OCI-LY7 (cell line): ENCODE results near the gene SCTR. TPM values are rescaled to one million over a fixed set of nuclear protein-coding genes. Genes with fewer than 3 reads are reported as not detected.

Source experiments
- BruUV-seq: library from RNA; stranded (reverse); fragments of 400-500 nt; replicated peaks from 2 replicates; lab custom pipeline; 2021; lab: Mats Ljungman, UMichigan
- CTCF ChIA-PET: fragments of 300-600 bp; sonication (Branson Sonifier 250); formaldehyde crosslinking; loops from one replicate; lab custom pipeline; 2022; ENCODE audit warnings: antibody characterized with exemption; ENCODE audit not compliant: unreplicated experiment; lab: Charles Lee
- POLR2A ChIA-PET: fragments of 300-600 bp; sonication (Branson Sonifier 250); formaldehyde crosslinking; loops from one replicate; lab custom pipeline; 2022; ENCODE audit warnings: antibody characterized with exemption; lab: Charles Lee
- DNase-seq: peaks from one replicate; pipeline ENCODE4 v3.0.0-alpha.2; 2015; ENCODE audit warnings: low spot score
- H2AFZ ChIP-seq: fragments of 200-600 bp; sonication (generic), shearing (Covaris generic); 2 replicates; pipeline ENCODE4 v1.6.1; 2014; ENCODE audit warnings: mild to moderate bottlenecking, antibody characterized with exemption, low read length, moderate library complexity
- H3K27ac ChIP-seq: fragments of 200-600 bp; sonication (generic); 2 replicates; pipeline ENCODE4 v1.5.1; 2014; ENCODE audit warnings: mixed run types, low read depth, mild to moderate bottlenecking, moderate library complexity, low read length, inconsistent platforms; ENCODE audit not compliant: poor library complexity, severe bottlenecking
- H3K36me3 ChIP-seq: fragments of 200-600 bp; sonication (generic); 2 replicates; pipeline ENCODE4 v1.6.1; 2014; ENCODE audit warnings: mild to moderate bottlenecking, antibody characterized with exemption, low read length, moderate library complexity, mixed read lengths; ENCODE audit not compliant: insufficient read depth
- H3K4me1 ChIP-seq: fragments of 200-600 bp; sonication (generic); 2 replicates; pipeline ENCODE4 v1.5.1; 2014; ENCODE audit warnings: mild to moderate bottlenecking, low read length; ENCODE audit not compliant: insufficient read depth, poor library complexity, severe bottlenecking
- H3K4me2 ChIP-seq: fragments of 200-600 bp; sonication (generic); 2 replicates; pipeline ENCODE4 v1.6.1; 2014; ENCODE audit warnings: mild to moderate bottlenecking, low read length
- H3K4me3 ChIP-seq: fragments of 200-600 bp; sonication (generic); 2 replicates; pipeline ENCODE4 v1.5.1; 2014; ENCODE audit warnings: mild to moderate bottlenecking, low read depth, low read length; ENCODE audit not compliant: poor library complexity, severe bottlenecking
- H3K79me2 ChIP-seq: fragments of 200-600 bp; sonication (generic); 2 replicates; pipeline ENCODE4 v1.6.1; 2016; ENCODE audit warnings: low read depth, mild to moderate bottlenecking, low read length, moderate library complexity, mixed read lengths; ENCODE audit not compliant: insufficient read depth
- H3K9me2 ChIP-seq: fragments of 200-600 bp; sonication (generic); 2 replicates; pipeline ENCODE4 v1.6.1; 2016; ENCODE audit warnings: mild to moderate bottlenecking, low read length, mixed read lengths; ENCODE audit not compliant: insufficient read depth
- H3K9me3 ChIP-seq: fragments of 200-600 bp; sonication (generic); 2 replicates; pipeline ENCODE4 v1.6.1; 2014; ENCODE audit warnings: mild to moderate bottlenecking, mixed run types, low read length, mixed read lengths
- H4K20me1 ChIP-seq: fragments of 200-600 bp; sonication (generic); 2 replicates; pipeline ENCODE4 v1.6.1; 2014; ENCODE audit warnings: mild to moderate bottlenecking, antibody characterized with exemption, low read length, moderate library complexity, mixed read lengths; ENCODE audit not compliant: insufficient read depth
- CTCF ChIP-seq: fragments of 200-600 bp; sonication (generic); conservative IDR thresholded peaks from 2 replicates; pipeline ENCODE4 v1.5.1; 2014; ENCODE audit warnings: mild to moderate bottlenecking, antibody characterized with exemption, low read length, moderate library complexity, mixed read lengths
- EZH2phosphoT487 ChIP-seq: fragments of 200-600 bp; sonication (generic); IDR thresholded peaks from 2 replicates; pipeline ENCODE4 v1.6.1; 2018; ENCODE audit warnings: low read depth, borderline replicate concordance, mild to moderate bottlenecking, mixed run types, antibody characterized with exemption, low read length, moderate library complexity, mixed read lengths
- intact Hi-C: fragments of 100-400 bp; cut with micrococcal nuclease; formaldehyde crosslinking; loops from one replicate; pipeline ENCODE4 v1.10.0; 2022; ENCODE audit not compliant: unreplicated experiment
- total RNA-seq, 2 experiments: library from RNA; depleted of rRNA in 1 of 2; stranded (reverse); fragments of >200 nt in 1 of 2; shearing (Covaris generic) in 1 of 2; gene quantifications; 2 replicates each; pipeline ENCODE4 v1.2.3, GENCODE V29; 2014 to 2022

SCTR gene
- total RNA-seq, 2 experiments from 2014 or later: not detected

DNA sequence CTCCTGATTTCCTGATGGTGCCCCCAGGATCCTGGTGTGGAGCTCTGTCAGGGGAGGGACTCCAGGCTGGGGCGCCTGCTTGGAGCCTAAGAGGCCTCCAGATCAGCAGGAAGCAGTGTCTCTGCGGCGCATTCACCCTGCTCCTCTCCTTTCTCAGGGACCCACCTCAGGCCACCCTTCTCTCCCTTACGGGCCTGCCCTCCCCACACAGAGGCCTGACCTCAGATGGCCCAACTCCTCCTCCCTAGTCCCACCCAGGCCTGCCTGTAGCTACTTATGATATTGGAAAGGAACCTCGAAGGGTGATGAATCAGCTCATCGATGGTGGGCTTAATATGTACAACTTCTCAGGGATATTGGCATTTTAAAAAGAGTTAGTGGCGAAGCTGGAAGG lies 82.1 kb downstream of the SCTR start:
- TF ChIP-seq CTCF (no peak), EZH2phosphoT487 (no peak)
- CTCF ChIA-PET: interaction anchor here (1.4 kb wide), 1 partner anchor 11 kb away, joined by 3 read pairs; no protein-coding TSS in a partner anchor
- BruUV-seq: no TSS peak

DNA sequence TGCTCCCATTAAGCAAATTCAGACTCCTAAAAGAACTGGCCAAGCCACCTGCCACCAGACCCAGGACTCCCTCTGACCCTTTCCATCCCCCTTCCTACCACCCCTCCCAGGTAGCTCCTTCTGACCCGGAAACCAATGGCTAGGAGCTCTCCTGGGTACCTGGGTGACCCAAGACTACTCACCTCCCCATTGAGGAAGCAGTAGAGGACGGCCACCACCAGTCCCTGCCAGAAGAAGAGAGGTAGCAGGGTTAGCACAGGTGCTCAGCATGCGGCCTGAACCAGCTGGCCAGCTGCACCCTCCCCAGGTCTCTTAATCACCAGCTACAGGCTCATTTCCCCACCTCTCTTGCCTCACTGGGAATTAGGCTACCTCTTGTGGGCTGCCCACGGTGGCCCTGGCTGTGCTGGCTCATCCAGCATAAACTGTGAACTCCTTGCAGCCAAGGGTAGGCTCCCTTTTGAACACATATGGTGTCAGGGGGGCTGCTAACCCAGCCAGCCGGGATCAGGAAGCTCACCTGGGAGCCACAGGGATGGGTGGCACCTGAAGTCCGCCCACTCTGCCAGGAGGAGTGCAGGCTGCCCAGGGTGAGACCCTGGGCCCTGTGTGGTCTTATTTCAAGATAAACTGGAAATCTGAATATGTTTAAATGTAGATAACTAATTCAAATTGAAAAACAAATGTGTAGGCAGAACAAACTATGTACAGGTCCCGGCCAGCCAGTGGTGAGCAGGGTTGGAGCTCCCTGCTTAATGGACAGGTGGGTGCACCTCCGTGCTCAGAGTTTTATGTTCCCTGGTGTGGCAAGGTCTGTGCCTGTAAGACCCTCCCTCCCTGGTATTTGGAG lies 82.7 kb downstream of the SCTR start:
- Histone ChIP-seq H3K27ac (no peak overlapping the region), H3K79me2 (no peaks in the 10 kb centered on the region), H3K4me3 (no peak overlapping the region), H4K20me1 (no peaks in the 10 kb centered on the region), H2AFZ (no peak overlapping the region), H3K9me3 (no peaks in the 10 kb centered on the region), H3K4me1 (no peaks in the 10 kb centered on the region), H3K4me2 (no peak overlapping the region), H3K9me2 (no peaks in the 10 kb centered on the region), H3K36me3 (no peaks in the 10 kb centered on the region)
- ChIA-PET CTCF (interaction anchor here (0.7 to 1.4 kb wide), 2 partner anchors 7 to 12 kb away, joined by 3 read pairs; no protein-coding TSS in a partner anchor), POLR2A (interaction anchor here (0.5 to 0.9 kb wide), 2 partner anchors 11 to 343 kb away, joined by 3 to 4 read pairs; no protein-coding TSS in a partner anchor)
- intact Hi-C loops: no loop called here
- no TSS peak for BruUV-seq
- no peak for TF ChIP-seq CTCF
- no peak for TF ChIP-seq EZH2phosphoT487
- DNase-seq: no peak

More for the DNA sequence above, 82.1 kb downstream of the SCTR start:
- Histone ChIP-seq H3K27ac (no peak overlapping the region), H3K36me3 (no peaks in the 10 kb centered on the region), H2AFZ (no peak overlapping the region), H3K9me3 (no peaks in the 10 kb centered on the region), H3K9me2 (no peaks in the 10 kb centered on the region), H3K4me3 (no peak overlapping the region), H3K4me1 (no peaks in the 10 kb centered on the region), H3K4me2 (no peak overlapping the region), H4K20me1 (no peaks in the 10 kb centered on the region), H3K79me2 (no peaks in the 10 kb centered on the region)
- POLR2A ChIA-PET: interaction anchor here (0.7 to 0.9 kb wide), 2 partner anchors 11 to 140 kb away, joined by 3 to 4 read pairs; no protein-coding TSS in a partner anchor
- intact Hi-C loops: no loop called here
- DNase-seq: no peak

- Histone ChIP-seq H3K79me2 (no peaks in the 10 kb centered on the region), H3K4me3 (no peak overlapping the region), H3K4me2 (no peak overlapping the region), H3K36me3 (no peaks in the 10 kb centered on the region), H3K9me3 (no peaks in the 10 kb centered on the region), H3K27ac (no peak overlapping the region), H4K20me1 (no peaks in the 10 kb centered on the region), H3K9me2 (no peaks in the 10 kb centered on the region), H3K4me1 (no peaks in the 10 kb centered on the region), H2AFZ (no peak overlapping the region)
- no peak for TF ChIP-seq EZH2phosphoT487
- no peak for TF ChIP-seq CTCF
- POLR2A ChIA-PET: interaction anchor here (0.5 to 0.6 kb wide), 2 partner anchors 63 to 343 kb away, joined by 3 read pairs; no protein-coding TSS in a partner anchor
- CTCF ChIA-PET: interaction anchor here (0.7 kb wide), 1 partner anchor 8 kb away, joined by 3 read pairs; no protein-coding TSS in a partner anchor
- no peak for DNase-seq
- BruUV-seq: no TSS peak
- intact Hi-C loops: no loop called here
Measured at GRCh38 chr2:119440873-119441272, 83.4 kb downstream of the SCTR start.
